Measurements from ENCODE around the gene ATRN.
"Not testable (repeated sequence)": the region's sequence is repeated elsewhere in the genome, so short reads cannot be mapped to it uniquely, and the experiment has no call there.

The ATRN gene

GRCh38 chr20:3576363-3576762, 105.5 kb downstream of the ATRN start:
- DNase-seq, result no peak

GRCh38 chr20:3577366-3577765, 106.5 kb downstream of the ATRN start:
- no peak for DNase-seq

GRCh38 chr20:3580412-3580811, 109.6 kb downstream of the ATRN start:
- DNase-seq, result no peak

- DNase-seq, result no peak
Measured at GRCh38 chr20:3583765-3584164, 112.9 kb downstream of the ATRN start.

- DNase-seq, result no peak
Measured at GRCh38 chr20:3586093-3586492, 115.3 kb downstream of the ATRN start.

GRCh38 chr20:3590164-3590563, 119.3 kb downstream of the ATRN start:
- no peak for DNase-seq

- no peak for DNase-seq
Measured at GRCh38 chr20:3592931-3593330, 122.1 kb downstream of the ATRN start.

GRCh38 chr20:3595541-3595940, 124.7 kb downstream of the ATRN start:
- no peak for DNase-seq

- DNase-seq, result no peak
Measured at GRCh38 chr20:3603108-3603507, 132.3 kb downstream of the ATRN start.

GRCh38 chr20:3605386-3605886, 134.6 kb downstream of the ATRN start:
- DNase-seq, result not testable (repeated sequence)

- no peak for DNase-seq
Measured at GRCh38 chr20:3606021-3606420, 135.2 kb downstream of the ATRN start.

- DNase-seq, result no peak
Measured at GRCh38 chr20:3611901-3612300, 141.1 kb downstream of the ATRN start.

GRCh38 chr20:3612795-3613572, 142.2 kb downstream of the ATRN start:
- no peak for DNase-seq

GRCh38 chr20:3613821-3614440, 143.1 kb downstream of the ATRN start:
- DNase-seq, result no peak

GRCh38 chr20:3614466-3614865, 143.6 kb downstream of the ATRN start:
- DNase-seq, result no peak

- DNase-seq, result not testable (repeated sequence)
Measured at GRCh38 chr20:3615171-3615840, 144.5 kb downstream of the ATRN start.

- DNase-seq, result no peak
Measured at GRCh38 chr20:3616250-3616649, 145.4 kb downstream of the ATRN start.

- DNase-seq, result no peak
Measured at GRCh38 chr20:3621111-3621510, 150.3 kb downstream of the ATRN start.

GRCh38 chr20:3622406-3622805, 151.6 kb downstream of the ATRN start:
- no peak for DNase-seq

GRCh38 chr20:3627476-3627875, 156.7 kb downstream of the ATRN start:
- DNase-seq, result no peak

- DNase-seq, result no peak
Measured at GRCh38 chr20:3628502-3629314, 157.9 kb downstream of the ATRN start.

- no peak for DNase-seq
Measured at GRCh38 chr20:3629893-3630292, 159.1 kb downstream of the ATRN start.

GRCh38 chr20:3630429-3630828, 159.6 kb downstream of the ATRN start:
- no peak for DNase-seq
